MM.1S (cell line): ENCODE results near the gene TMEM86B.

Experiments used
- DNase-seq: peaks from one replicate; pipeline ENCODE4 v3.0.0-alpha.2; 2015
- H2AFZ ChIP-seq: fragments of 300-600 bp; sonication (generic); 2 replicates; pipeline ENCODE4 v1.6.0; 2016; ENCODE audit warnings: antibody characterized with exemption, low read length
- H3F3A ChIP-seq: fragments of 300-600 bp; sonication (generic); 2 replicates; pipeline ENCODE4 v1.6.1; 2016; ENCODE audit warnings: mild to moderate bottlenecking, antibody characterized with exemption, low read length, moderate library complexity, mixed read lengths; ENCODE audit not compliant: insufficient read depth
- H3K27ac ChIP-seq: fragments of 300-600 bp; sonication (generic); 2 replicates; pipeline ENCODE4 v1.5.1; 2016; ENCODE audit warnings: mild to moderate bottlenecking, low read length
- H3K27me3 ChIP-seq: fragments of 300-600 bp; sonication (generic); replicated peaks from 2 replicates; pipeline ENCODE4 v1.6.0; 2016; ENCODE audit warnings: low read length; ENCODE audit not compliant: insufficient read depth
- H3K36me3 ChIP-seq: fragments of 300-600 bp; sonication (generic); replicated peaks from 2 replicates; pipeline ENCODE4 v1.6.1; 2016; ENCODE audit warnings: mild to moderate bottlenecking, low read length, mixed read lengths; ENCODE audit not compliant: insufficient read depth
- H3K4me1 ChIP-seq: fragments of 300-600 bp; sonication (generic); 2 replicates; pipeline ENCODE4 v1.6.1; 2016; ENCODE audit warnings: low read length, mixed read lengths
- H3K4me2 ChIP-seq: fragments of 300-600 bp; sonication (generic); 2 replicates; pipeline ENCODE4 v1.6.0; 2016; ENCODE audit warnings: low read depth, low read length
- H3K4me3 ChIP-seq: fragments of 300-600 bp; sonication (generic); 2 replicates; pipeline ENCODE4 v1.5.1; 2016; ENCODE audit warnings: low read length, mixed read lengths
- H3K79me2 ChIP-seq: fragments of 300-600 bp; sonication (generic); 2 replicates; pipeline ENCODE4 v1.6.1; 2016; ENCODE audit warnings: mixed run types, low read length, mixed read lengths
- H3K9ac ChIP-seq: fragments of 300-600 bp; sonication (generic); 2 replicates; pipeline ENCODE4 v1.6.1; 2016; ENCODE audit warnings: low read length, mixed read lengths
- H3K9me2 ChIP-seq: fragments of 300-600 bp; sonication (generic); replicated peaks from 2 replicates; pipeline ENCODE4 v1.6.1; 2016; ENCODE audit warnings: mild to moderate bottlenecking, low read length, mixed read lengths; ENCODE audit not compliant: insufficient read depth
- H3K9me3 ChIP-seq: fragments of 300-600 bp; sonication (generic); replicated peaks from 2 replicates; pipeline ENCODE4 v1.6.1; 2016; ENCODE audit warnings: mild to moderate bottlenecking, low read length, mixed read lengths; ENCODE audit not compliant: insufficient read depth
- H4K20me1 ChIP-seq: fragments of 300-600 bp; sonication (generic); 2 replicates; pipeline ENCODE4 v1.6.1; 2016; ENCODE audit warnings: mild to moderate bottlenecking, low read length, moderate library complexity, mixed read lengths; ENCODE audit not compliant: insufficient read depth
- EZH2 ChIP-seq: fragments of 300-600 bp; sonication (generic); optimal IDR thresholded peaks from 2 replicates; pipeline ENCODE3; 2017; ENCODE audit warnings: low read depth, mild to moderate bottlenecking, antibody characterized with exemption, low read length, mixed read lengths
- EZH2phosphoT487 ChIP-seq: fragments of 300-600 bp; sonication (generic); IDR thresholded peaks from 2 replicates; pipeline ENCODE4 v1.6.1; 2018; ENCODE audit warnings: antibody characterized with exemption, low read length
- TF ChIP-seq, protein P1 (sequence below): fragments of 300-600 bp; sonication (generic); IDR thresholded peaks from 2 replicates; pipeline ENCODE4 v1.5.1; 2016; ENCODE audit warnings: antibody characterized with exemption, low read length, mixed read lengths

The TMEM86B gene

GRCh38 chr19:55275851-55276719, 47.5 kb upstream of the TMEM86B start:
- H2AFZ ChIP-seq: 0 out of 2 replicates have a peak overlapping the region, but pooled peaks have one; percentile 10
- H4K20me1 ChIP-seq: no peaks in the 10 kb centered on the region
- peak; percentile 82 for DNase-seq
- peak overlapping the region; percentile 53 for H3K9ac ChIP-seq
- no peaks in the 10 kb centered on the region for H3K9me2 ChIP-seq
- peaks cover 31% of the 10 kb centered on the region for H3F3A ChIP-seq
- H3K79me2 ChIP-seq: peaks cover 35% of the 10 kb centered on the region
- peak overlapping the region; percentile 86 for H3K4me2 ChIP-seq
- peak overlapping the region; percentile 40 for H3K4me3 ChIP-seq
- peak overlapping the region; percentile 88 for H3K27ac ChIP-seq
- H3K4me1 ChIP-seq: peaks cover 38% of the 10 kb centered on the region
- no peaks in the 10 kb centered on the region for H3K27me3 ChIP-seq
- TF ChIP-seq EZH2phosphoT487 (no peak), EZH2 (no peak)
- TF ChIP-seq, protein P1, sequence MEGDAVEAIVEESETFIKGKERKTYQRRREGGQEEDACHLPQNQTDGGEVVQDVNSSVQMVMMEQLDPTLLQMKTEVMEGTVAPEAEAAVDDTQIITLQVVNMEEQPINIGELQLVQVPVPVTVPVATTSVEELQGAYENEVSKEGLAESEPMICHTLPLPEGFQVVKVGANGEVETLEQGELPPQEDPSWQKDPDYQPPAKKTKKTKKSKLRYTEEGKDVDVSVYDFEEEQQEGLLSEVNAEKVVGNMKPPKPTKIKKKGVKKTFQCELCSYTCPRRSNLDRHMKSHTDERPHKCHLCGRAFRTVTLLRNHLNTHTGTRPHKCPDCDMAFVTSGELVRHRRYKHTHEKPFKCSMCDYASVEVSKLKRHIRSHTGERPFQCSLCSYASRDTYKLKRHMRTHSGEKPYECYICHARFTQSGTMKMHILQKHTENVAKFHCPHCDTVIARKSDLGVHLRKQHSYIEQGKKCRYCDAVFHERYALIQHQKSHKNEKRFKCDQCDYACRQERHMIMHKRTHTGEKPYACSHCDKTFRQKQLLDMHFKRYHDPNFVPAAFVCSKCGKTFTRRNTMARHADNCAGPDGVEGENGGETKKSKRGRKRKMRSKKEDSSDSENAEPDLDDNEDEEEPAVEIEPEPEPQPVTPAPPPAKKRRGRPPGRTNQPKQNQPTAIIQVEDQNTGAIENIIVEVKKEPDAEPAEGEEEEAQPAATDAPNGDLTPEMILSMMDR: no peak
- H3K9me3 ChIP-seq: no peaks in the 10 kb centered on the region
- no peaks in the 10 kb centered on the region; the same call in 1 of the 2 replicates for H3K36me3 ChIP-seq

- Histone ChIP-seq H3K4me3 (no peak overlapping the region), H3K9me3 (no peaks in the 10 kb centered on the region), H3K4me2 (no peak overlapping the region), H3K9me2 (no peaks in the 10 kb centered on the region), H4K20me1 (no peaks in the 10 kb centered on the region), H3K9ac (no peak overlapping the region), H3K36me3 (no peaks in the 10 kb centered on the region; the same call in 1 of the 2 replicates), H3K27me3 (no peaks in the 10 kb centered on the region), H2AFZ (no peak overlapping the region), H3F3A (peaks cover 25% of the 10 kb centered on the region), H3K79me2 (peaks cover 37% of the 10 kb centered on the region), H3K4me1 (peaks cover 29% of the 10 kb centered on the region), H3K27ac (no peak overlapping the region)
- no peak for TF ChIP-seq EZH2phosphoT487
- TF ChIP-seq EZH2: no peak
- TF ChIP-seq, protein P1: no peak
- no peak for DNase-seq
These were observed 45.6 kb upstream of the TMEM86B start for GRCh38 chr19:55273978-55274707.

DNA sequence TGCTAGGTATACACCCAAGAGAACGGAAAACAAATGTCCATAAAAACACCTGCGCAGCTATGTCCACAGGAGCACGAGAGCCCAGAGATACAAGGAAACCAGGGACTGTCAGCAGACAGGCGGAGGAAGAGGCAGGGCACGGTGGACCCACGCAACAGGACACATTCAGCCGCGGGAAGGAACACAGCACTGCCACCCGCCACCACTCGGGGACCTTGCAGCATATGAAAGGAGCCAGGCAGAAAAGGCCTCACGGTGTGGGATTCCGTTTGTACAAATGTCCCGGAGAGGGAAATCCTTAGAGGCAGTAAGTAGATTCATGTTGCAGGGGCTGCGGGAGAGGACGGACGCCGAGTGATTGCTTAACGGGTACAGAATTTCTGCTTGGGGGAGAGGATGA, 43.6 kb upstream of the TMEM86B start:
- TF ChIP-seq EZH2: no peak
- no peak for TF ChIP-seq EZH2phosphoT487
- TF ChIP-seq, protein P1: no peak
- no peak for DNase-seq
- Histone ChIP-seq H3K4me1 (peaks cover 19% of the 10 kb centered on the region), H3K27ac (no peak overlapping the region), H2AFZ (no peak overlapping the region), H3K36me3 (no peaks in the 10 kb centered on the region; the same call in 1 of the 2 replicates), H4K20me1 (no peaks in the 10 kb centered on the region), H3K4me2 (no peak overlapping the region), H3K4me3 (no peak overlapping the region), H3K9ac (no peak overlapping the region), H3K9me3 (no peaks in the 10 kb centered on the region), H3F3A (peaks cover 19% of the 10 kb centered on the region), H3K79me2 (peaks cover 30% of the 10 kb centered on the region), H3K27me3 (no peaks in the 10 kb centered on the region), H3K9me2 (no peaks in the 10 kb centered on the region)
